ENCODE data around the gene GIPR. TPM values are rescaled to one million over a fixed set of nuclear protein-coding genes. Genes with fewer than 3 reads are reported as not detected.

GIPR gene
- total RNA-seq, 1 experiment from 2014 or later = 0.45 TPM

DNA sequence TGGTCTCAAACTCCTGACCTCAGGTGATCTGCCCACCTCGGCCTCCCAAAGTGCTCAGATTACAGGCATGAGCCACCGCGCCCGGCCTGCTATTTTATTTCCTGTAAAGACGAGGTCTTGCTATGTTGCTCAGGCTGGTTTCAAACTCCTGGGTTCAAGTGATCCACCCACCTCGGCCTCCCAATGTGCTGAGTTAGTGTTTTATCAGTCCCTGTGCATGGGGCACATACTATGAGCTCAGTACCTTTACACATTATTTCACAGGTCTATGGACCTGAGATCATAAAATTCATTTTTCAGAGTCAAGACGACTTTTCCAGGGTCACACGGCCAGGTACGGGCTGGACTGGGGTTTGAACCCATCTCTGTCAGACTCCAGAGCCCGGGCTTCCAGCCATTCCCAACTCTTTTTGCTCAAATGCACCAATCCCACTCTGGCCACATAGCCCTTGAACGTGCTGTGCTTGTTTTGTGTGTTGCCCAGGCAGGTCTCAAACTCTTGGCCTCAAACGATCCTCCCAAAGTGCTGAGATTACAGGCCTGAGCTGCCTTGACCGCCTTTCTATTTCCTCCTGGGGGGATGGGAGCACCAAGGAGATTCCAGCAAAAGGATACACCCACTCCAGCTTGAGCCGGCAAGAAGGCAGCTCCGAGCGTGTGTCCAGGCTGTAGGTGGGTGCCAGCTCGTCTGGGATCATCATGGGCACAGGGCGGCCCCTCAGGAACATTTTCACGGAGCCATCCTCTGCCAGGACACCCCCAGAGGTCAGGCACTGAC is 29.9 kb upstream of the GIPR start:
- no peaks in the 10 kb centered on the region for H3K27me3 ChIP-seq (replicated peaks; ENCODE audit: insufficient read depth, low read depth, low read length, poor library complexity)
- H3K27ac ChIP-seq (ENCODE audit: low read depth, low read length, poor library complexity, severe bottlenecking) = peak overlapping the region; percentile 59
- no peaks in the 10 kb centered on the region for H3K36me3 ChIP-seq (ENCODE audit: insufficient read depth, low read length, poor library complexity, severe bottlenecking)
- ChIA-PET CTCF (no interaction called here), POLR2A (ENCODE audit: low non-redundant PET) (no interaction called here)
- intact Hi-C loops (cut with micrococcal nuclease; ENCODE audit: unreplicated experiment) = no loop called here
- DNase-seq (ENCODE audit: low spot score) = no peak
- TF ChIP-seq CTCF (conservative IDR thresholded peaks at IDR 0.05; ENCODE audit: low read depth, low read length) = no peak
- no peak for TF ChIP-seq EZH2 (IDR thresholded peaks at IDR 0.05; ENCODE audit: borderline replicate concordance, low read depth, low read length, poor library complexity, severe bottlenecking)
- TSS peak; percentile 44 for BruUV-seq (replicated peaks)
- H3K4me1 ChIP-seq (ENCODE audit: insufficient read depth, low read length, poor library complexity, severe bottlenecking) = peaks cover 16% of the 10 kb centered on the region
- peak overlapping the region; percentile 62 for H3K4me3 ChIP-seq (ENCODE audit: low read depth, low read length, poor library complexity, severe bottlenecking)
- H3K9me3 ChIP-seq (ENCODE audit: low read depth, low read length, poor library complexity, severe bottlenecking) = no peaks in the 10 kb centered on the region

DNA sequence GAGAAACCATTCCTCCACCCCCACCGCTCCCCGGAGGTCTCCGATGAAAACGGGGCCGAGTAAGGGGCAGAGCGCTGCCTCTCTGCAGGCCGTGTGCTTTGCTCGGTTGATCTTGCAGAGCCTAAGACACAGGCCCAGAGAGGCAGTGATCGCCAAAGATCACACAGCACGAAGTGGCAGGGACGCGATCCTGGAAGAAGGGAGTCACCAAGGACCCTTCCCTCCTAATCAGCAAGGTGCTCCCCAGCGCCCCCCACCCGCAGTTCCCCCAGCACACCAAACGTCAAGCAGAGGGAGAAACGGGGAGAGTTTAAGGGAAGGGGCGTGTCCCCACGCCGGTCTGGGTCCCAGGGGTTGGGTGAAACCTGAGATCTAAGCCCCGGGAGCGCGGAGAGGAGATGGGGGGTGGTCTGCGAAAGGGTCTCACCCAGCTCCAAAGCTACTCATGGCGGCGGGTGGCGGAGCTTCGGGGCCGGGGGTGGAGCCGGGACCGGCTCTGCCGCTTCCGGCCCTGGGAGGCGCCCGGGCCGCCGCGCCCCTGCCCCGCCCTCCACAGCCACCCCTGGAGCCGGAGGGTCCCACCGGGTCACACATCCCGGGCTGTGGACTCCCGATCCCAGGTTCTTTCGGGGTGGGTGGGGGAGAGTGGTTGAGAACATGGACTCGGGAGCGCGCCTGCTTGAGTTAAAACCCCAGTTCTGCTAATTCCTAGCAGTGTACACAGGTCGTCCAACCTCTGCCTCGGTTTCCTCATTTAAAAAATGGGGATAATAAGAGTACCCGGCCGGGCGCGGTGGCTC is 28.9 kb upstream of the GIPR start, which contains the start of gene EML2:
EML2 (minus strand) TSS at position 468 of the 800 bp plus-strand sequence; CDS start at position 447, 21 bp downstream.
- ChIA-PET CTCF (interaction anchor here (0.6 kb wide), 2 partner anchors 110 to 194 kb away, joined by 3 to 15 read pairs; no protein-coding TSS in a partner anchor), POLR2A (ENCODE audit: low non-redundant PET) (no interaction called here)
- H3K27ac ChIP-seq (ENCODE audit: low read depth, low read length, poor library complexity, severe bottlenecking) = peak within 1 kb of the TSS; percentile 59
- H3K27me3 ChIP-seq (replicated peaks; ENCODE audit: insufficient read depth, low read depth, low read length, poor library complexity) = no peaks in the 10 kb centered on the region
- intact Hi-C loops (cut with micrococcal nuclease; ENCODE audit: unreplicated experiment) = no loop called here
- peaks cover 20% of the 10 kb centered on the region for H3K4me1 ChIP-seq (ENCODE audit: insufficient read depth, low read length, poor library complexity, severe bottlenecking)
- H3K36me3 ChIP-seq (ENCODE audit: insufficient read depth, low read length, poor library complexity, severe bottlenecking) = no peaks in the 10 kb centered on the region
- H3K4me3 ChIP-seq (ENCODE audit: low read depth, low read length, poor library complexity, severe bottlenecking) = peak within 1 kb of the TSS; percentile 62
- DNase-seq (ENCODE audit: low spot score) = peak; percentile 71
- no peaks in the 10 kb centered on the region for H3K9me3 ChIP-seq (ENCODE audit: low read depth, low read length, poor library complexity, severe bottlenecking)
- TF ChIP-seq EZH2 (IDR thresholded peaks at IDR 0.05; ENCODE audit: borderline replicate concordance, low read depth, low read length, poor library complexity, severe bottlenecking) (no peak), CTCF (conservative IDR thresholded peaks at IDR 0.05; ENCODE audit: low read depth, low read length) (peak; percentile 57)
- BruUV-seq (replicated peaks) = no TSS peak

GRCh38 chr19:45640849-45641273 is 27.2 kb upstream of the GIPR start:
- Histone ChIP-seq H3K36me3 (ENCODE audit: insufficient read depth, low read length, poor library complexity, severe bottlenecking) (no peaks in the 10 kb centered on the region), H3K4me1 (ENCODE audit: insufficient read depth, low read length, poor library complexity, severe bottlenecking) (peaks cover 20% of the 10 kb centered on the region), H3K9me3 (ENCODE audit: low read depth, low read length, poor library complexity, severe bottlenecking) (no peaks in the 10 kb centered on the region), H3K27me3 (replicated peaks; ENCODE audit: insufficient read depth, low read depth, low read length, poor library complexity) (no peaks in the 10 kb centered on the region), H3K4me3 (ENCODE audit: low read depth, low read length, poor library complexity, severe bottlenecking) (no peak overlapping the region), H3K27ac (ENCODE audit: low read depth, low read length, poor library complexity, severe bottlenecking) (no peak overlapping the region)
- ChIA-PET CTCF (interaction anchor here (1.5 kb wide), 1 partner anchor 156 kb away, joined by 3 read pairs; no protein-coding TSS in a partner anchor), POLR2A (ENCODE audit: low non-redundant PET) (no interaction called here)
- DNase-seq (ENCODE audit: low spot score) = no peak
- intact Hi-C loops (cut with micrococcal nuclease; ENCODE audit: unreplicated experiment) = loop anchor here (5.0 kb wide), 3 partner anchors 34 to 214 kb away; partner anchors contain the start of gene VASP
- no TSS peak for BruUV-seq (replicated peaks)
- TF ChIP-seq EZH2 (IDR thresholded peaks at IDR 0.05; ENCODE audit: borderline replicate concordance, low read depth, low read length, poor library complexity, severe bottlenecking) = no peak
- TF ChIP-seq CTCF (conservative IDR thresholded peaks at IDR 0.05; ENCODE audit: low read depth, low read length) = no peak

Data from A673 (cell line).